ENCODE measurements around the gene COX19.
"Not testable (repeated sequence)": the region's sequence is repeated elsewhere in the genome, so short reads cannot be mapped to it uniquely, and the experiment has no call there.

The COX19 gene

GRCh38 chr7:947391-948210, 27.7 kb downstream of the COX19 start:
- DNase-seq = no peak

- no peak for DNase-seq
These were observed 28.9 kb downstream of the COX19 start for GRCh38 chr7:946256-946996.

DNA sequence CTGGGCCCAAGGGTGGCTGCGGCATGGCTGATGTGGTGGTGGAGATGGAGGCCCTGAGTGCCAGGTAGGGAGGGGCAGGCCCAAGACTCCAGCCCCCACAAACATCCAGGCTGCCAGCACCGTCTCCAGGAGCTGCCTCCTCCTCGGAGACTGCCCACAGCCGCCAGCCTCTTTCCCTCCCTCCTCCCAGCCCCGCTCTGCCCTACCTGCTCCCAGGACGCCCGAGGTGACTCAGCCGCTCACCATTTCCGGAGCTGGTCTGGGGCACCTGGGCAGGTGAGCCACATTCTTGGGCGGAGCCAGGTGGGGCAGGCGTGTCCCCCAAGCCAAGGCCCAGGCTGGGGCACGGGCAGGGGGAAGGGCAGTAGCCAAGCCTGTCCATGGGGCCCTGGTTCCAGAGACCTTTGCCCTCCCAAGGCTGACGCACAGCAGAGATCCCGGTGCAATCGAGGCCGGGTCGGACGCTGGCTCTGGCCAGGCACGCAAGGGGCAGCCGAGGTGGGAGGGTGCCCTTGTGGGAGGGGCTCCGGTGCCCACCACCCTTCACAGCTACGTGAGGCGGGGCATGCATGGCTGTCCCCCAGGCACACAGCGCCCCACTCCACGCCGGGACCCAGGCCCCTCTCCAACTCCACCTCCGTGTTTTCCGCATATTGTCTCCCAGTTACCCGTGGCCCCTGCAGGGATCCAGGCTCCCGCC, 29.6 kb downstream of the COX19 start:
- no peak for DNase-seq

DNA sequence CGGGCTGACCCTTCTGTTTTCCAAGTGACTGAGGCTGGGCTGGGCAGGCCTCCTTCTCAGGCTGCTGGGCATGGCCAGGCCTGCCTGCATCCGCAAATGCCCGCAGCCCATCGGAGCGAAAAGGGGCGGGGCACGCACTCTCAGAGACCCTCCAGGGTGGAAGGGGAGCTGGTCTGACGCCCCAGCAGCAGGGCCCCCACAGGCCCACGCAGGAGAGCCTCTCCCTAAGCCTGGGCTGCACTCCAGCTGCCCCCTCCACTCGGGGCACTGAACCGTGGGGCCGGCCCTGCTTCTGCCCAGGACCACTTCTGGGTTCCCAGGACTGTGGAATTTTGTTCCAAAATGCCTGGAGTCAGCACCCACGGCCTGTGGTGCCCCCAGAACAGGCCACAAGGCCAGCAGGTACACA, 30.2 kb downstream of the COX19 start:
- DNase-seq = no peak

GRCh38 chr7:944744-945143, 30.6 kb downstream of the COX19 start:
- DNase-seq = no peak

- DNase-seq = not testable (repeated sequence)
These were observed 31.6 kb downstream of the COX19 start for GRCh38 chr7:943793-944192.

DNA sequence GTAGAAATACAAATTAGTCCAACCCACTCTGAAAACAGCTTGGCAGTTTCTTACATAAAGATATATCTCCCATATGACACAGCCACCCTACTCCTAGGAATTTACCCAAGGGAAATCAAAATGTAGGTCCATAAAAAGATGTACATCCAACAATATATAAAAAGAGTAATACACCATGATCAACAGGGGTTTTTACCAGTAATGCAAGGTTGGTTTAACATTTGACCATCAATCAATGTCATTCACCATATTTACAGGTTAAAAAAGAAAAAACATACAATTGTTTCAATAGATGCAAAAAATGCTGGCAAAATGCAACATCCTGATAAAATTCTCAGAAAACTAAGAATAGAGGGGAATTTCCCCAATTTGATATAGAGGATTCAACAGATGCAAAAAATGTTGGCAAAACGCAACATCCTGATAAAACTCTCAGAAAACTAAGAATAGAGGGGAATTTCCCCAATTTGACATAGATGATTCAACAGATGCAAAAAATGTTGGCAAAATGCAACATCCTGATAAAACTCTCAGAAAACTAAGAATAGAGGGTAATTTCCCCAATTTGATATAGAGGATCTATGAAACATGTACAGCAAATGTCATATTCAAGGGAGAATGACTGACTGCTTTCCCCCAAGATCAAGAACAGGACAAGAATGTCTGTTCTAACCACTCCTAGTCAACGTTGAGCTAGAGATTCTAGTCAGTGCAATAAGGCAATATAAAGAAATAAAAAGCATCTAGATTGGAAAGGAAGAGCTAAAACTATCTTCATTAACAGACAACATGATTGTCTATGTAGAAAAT, 34.5 kb downstream of the COX19 start:
- no peak for DNase-seq

GRCh38 chr7:939843-940242, 35.5 kb downstream of the COX19 start:
- DNase-seq = no peak

DNA sequence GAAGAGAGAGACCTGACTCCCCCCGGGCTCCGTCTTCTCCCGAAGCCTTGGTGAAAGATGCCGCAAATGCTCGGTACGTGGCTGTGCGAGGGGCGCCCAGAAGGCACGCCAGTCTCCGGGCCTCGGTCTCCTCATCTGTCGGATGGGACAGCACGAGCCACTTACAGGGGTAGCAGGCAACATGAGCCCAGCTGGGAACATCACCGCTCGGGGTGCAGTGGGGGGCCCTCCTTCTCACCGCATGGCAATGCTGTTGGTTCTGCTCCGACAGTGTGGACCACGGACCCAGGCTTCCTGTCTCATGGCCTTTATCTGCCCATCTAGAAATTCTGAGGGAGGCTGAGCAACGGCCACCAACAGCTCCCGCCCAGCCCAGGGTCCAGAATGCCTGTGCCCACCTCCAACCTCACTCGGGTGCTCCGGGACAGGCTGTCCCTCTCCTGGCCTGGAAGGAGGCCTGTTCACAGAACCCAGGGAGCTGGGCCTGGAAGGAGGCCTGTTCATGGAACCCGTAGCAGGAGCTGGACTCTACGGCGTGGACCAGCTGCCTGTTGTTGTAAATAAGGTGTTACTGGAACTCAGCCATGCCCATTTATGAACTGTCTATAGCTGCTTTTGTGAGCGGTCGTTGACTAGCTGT, 36.7 kb downstream of the COX19 start:
- DNase-seq = no peak

- no peak for DNase-seq
These were observed 37.4 kb downstream of the COX19 start for GRCh38 chr7:937856-938484.

DNA sequence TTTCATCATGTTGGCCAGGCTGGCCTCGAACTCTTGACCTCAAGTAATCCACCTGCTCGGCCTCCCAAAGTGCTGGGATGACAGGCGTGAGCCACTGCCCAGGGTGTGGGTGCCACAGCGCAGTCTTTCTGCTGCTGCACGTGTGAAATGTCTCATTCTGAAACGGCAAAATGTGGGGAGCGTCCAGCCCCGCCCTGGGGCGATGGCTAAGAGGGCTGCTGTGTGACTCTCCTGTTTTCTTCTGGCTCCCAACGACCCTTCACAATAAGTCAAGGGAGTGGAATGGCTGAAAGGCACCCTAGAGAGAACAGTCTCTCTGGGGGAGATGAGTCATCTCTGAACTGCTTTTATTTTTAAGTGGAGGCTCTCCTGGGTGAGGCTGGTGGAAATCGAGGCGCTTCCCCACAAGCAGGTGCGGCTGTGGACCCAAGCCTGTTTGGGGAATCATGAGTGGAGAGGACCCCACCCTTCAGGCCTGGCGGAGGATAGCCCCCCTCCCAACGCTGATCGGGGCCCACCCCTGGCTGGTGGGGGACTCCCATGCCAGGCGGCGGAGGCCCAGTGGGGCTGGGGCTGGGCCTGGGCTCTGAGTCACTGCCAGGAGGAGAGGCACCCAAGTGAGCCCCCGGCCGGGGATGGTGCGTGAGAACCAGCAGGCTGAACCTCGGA, 38.8 kb downstream of the COX19 start:
- no peak for DNase-seq

DNA sequence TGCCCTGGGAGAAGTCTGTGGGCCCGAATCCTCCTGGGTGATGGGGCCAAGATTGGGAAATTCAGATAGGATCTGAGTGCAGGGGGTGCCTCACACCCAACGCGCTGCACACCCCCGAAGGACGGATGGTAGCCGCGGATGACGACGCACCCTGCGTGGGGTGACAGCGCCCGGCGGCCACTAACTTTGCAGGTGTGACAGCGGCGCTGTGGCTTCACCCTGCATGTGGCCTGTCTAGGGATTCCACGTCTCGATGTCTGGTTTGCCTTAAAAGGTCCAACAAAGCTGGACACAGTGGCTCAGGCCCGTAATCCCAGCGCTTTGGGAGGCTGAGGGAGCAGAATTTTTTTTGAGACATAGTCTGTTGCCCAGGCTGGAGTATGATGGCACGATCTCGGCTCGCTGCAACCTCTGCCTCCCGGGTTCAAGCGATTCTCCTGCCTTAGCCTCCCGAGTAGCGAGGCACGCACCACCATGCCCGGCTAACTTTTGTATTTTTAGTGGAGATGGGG, 39.4 kb downstream of the COX19 start:
- DNase-seq = no peak

GRCh38 chr7:935164-935873, 40.0 kb downstream of the COX19 start:
- DNase-seq = no peak

DNA sequence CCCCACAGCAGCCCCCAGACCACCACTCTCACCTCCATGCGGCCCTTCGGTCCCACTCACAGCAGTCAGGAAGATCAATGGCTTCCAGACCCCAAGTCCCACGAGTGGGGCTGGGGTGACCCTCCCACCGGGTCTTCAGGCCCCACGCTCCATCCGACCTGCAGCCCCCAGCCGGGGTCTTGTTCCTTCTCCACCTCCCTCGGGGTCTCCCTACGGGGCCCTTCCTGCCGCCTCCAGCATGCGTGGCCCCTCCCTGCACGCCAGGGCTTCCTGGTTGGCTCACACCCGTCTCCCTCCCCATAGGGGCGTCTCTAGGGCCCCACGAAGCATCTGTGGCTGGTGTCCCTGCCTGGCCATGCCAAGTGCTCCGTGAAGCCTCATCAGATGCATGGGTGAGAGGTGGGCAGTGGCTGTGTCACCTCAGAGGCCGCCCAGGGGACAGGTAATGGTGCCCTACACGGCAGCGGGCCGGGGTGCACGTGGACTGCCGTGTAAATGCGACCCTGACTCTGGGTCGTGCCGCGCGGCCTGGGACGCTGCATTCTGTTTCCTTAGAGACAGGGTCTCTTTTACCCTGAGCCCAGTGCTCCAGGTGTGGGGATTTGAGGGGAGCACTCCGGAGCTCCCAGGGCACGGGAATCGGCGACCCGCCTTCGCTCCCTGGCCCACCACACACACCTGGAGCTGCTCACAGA, 40.7 kb downstream of the COX19 start:
- DNase-seq = no peak

- no peak for DNase-seq
These were observed 42.7 kb downstream of the COX19 start for GRCh38 chr7:932651-932975.

DNA sequence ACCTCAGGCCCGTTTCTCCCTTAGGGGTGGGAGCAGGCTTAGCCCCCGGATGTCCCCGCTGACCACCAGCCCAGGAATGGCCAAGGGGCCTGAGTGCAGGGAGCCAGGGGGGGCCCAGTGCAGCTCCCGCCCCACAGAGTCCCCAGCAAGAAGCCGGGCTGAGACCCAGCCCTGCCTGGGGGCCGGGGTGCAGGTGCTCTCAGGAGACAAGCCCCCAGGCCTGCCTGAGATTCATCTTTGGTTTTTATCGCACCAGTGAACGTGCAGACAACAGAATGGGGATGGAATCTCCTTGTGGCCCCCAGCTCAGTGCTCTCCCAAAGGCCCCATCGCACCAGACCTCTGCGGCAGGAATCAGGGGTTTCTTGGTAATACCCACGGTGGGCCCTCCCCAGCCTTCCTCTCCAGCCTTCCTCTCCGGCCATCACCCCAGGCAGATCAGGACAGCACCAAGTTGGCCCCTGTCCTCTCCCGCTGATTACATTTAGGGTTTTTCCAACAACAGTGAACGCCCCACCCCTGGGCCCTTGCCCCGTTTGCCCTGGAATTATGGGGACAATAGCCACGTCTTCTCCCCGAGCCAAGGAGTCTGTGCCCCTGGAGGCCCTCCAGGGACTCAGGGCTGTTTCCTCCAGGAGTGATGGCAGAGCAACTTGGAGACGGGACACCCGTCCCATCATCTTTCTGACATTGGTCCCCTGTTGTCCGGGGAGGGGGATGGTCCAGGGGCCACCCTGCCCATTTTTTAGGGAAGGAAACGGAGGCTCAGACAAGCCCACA, 43.3 kb downstream of the COX19 start:
- no peak for DNase-seq

GRCh38 chr7:930975-931758, 44.2 kb downstream of the COX19 start:
- no peak for DNase-seq

Data from hypothalamus (tissue), 51 donors.